ENCODE data around the gene IL1R2.
A peak's percentile ranks its signal among the peaks of the same experiment; 100 is the strongest.
"Not testable (repeated sequence)": the region's sequence is repeated elsewhere in the genome, so short reads cannot be mapped to it uniquely, and the experiment has no call there.

Gene IL1R2

GRCh38 chr2:102061962-102062795 lies 70.4 kb downstream of the IL1R2 start:
- DNase-seq (ENCODE audit: low spot score): peak; percentile 44

DNA sequence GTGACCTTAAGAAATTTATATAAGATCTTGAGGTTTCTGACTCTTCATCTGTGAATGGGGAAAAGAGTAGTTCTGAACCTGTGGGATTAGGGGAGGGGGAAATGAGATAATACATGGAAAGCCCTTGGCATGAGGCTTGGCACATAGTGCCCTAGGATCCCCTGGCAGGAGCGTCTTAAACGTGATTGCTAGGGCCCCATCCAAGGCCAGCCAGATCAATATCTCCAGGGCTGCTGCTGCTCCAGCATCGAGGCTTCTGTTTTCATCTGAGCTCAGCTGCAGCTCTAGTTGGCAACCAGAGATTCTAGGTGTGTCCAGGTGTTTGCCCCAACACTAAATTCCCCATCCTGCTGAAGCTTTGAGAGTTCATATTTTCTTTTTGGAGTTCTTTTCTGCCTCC lies 71.0 kb downstream of the IL1R2 start:
- peak; percentile 29 for DNase-seq (ENCODE audit: low spot score)

DNA sequence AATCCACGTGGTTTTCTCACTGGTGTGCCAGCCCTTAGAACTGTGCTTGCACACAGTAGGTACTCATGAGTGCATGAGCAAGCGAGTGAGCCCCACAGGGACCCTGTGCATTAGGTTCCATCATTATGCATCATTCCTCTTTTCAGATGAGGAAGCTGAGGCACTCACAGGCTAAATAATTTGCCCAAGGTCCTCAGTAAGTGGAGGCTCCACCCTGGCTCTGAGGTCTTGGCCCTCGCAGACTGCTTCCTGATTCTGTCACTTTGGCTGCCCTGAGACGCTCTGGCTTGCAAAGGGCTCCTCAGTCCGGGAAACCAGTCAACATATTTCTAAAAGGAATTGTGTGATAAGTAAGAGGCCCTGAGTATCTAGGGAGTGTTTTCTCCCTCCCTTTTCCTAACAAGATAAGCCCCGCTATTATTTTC lies 71.7 kb downstream of the IL1R2 start:
- peak; percentile 63 for DNase-seq (ENCODE audit: low spot score)

GRCh38 chr2:102063941-102064678 lies 72.3 kb downstream of the IL1R2 start:
- DNase-seq (ENCODE audit: low spot score): peak; percentile 96

- peak; percentile 51 for DNase-seq (ENCODE audit: low spot score)
Observed at GRCh38 chr2:102064679-102065674, 73.2 kb downstream of the IL1R2 start.

GRCh38 chr2:102065675-102066252 lies 74.0 kb downstream of the IL1R2 start:
- DNase-seq (ENCODE audit: low spot score): peak; percentile 58

GRCh38 chr2:102066554-102066953 lies 74.8 kb downstream of the IL1R2 start:
- DNase-seq (ENCODE audit: low spot score): no peak

DNA sequence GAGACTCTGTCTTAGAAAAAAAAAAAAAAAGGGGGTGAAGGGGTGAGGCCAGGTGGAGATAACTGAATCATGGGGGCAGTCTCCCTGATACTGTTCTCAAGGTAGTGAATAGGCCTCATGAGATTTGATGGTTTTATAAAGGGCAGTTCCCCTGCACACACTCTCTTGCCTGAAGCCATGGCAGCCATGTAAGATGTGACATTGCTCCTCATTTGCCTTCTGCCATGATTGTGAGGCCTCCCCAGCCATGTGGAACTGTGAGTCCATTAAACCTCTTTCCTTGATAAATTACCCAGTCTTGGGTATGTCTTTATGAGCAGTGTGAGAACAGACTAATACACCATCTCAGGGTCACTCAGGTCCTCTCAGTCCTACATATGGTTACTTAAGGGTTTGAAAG lies 76.4 kb downstream of the IL1R2 start:
- DNase-seq (ENCODE audit: low spot score): not testable (repeated sequence)

- DNase-seq (ENCODE audit: low spot score): peak; percentile 88
Observed at GRCh38 chr2:102069311-102069974, 77.7 kb downstream of the IL1R2 start.

- peak; percentile 78 for DNase-seq (ENCODE audit: low spot score)
Observed at GRCh38 chr2:102070058-102070642, 78.4 kb downstream of the IL1R2 start.

DNA sequence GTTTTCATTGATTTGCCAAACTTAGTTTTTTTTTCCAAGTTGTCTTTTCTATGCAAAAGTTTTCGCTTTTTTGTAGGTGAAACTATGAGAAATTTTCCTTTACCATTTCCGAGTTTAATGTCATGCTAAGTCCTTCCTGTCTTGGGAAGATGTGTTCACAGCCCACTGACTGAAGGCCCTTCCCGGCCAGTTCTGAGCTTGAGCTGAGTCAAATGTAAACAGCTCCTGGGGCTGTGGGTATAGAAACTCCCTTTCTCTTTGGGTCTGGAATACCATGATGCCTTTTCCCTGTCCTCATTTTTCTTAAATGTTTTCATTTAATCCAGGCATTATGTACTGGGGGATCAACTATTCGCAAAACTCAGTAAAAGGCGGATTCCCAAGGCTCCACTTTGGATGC lies 81.0 kb downstream of the IL1R2 start:
- DNase-seq (ENCODE audit: low spot score): no peak

- no peak for DNase-seq (ENCODE audit: low spot score)
Observed at GRCh38 chr2:102073168-102073724, 81.5 kb downstream of the IL1R2 start.

GRCh38 chr2:102074152-102074783 lies 82.5 kb downstream of the IL1R2 start:
- no peak for DNase-seq (ENCODE audit: low spot score)

GRCh38 chr2:102075479-102075878 lies 83.7 kb downstream of the IL1R2 start:
- DNase-seq (ENCODE audit: low spot score): no peak

- DNase-seq (ENCODE audit: low spot score): no peak
Observed at GRCh38 chr2:102076512-102076911, 84.8 kb downstream of the IL1R2 start.

All from hematopoietic multipotent progenitor cell treated with erythropoietin and hydrocortisone succinate and interleukin-3 and kit ligand, for 15 days (in vitro differentiated cells).